Anterior cingulate cortex (tissue), 58 donors: ENCODE results near the gene GNG7.
"Not testable (repeated sequence)": the region's sequence is repeated elsewhere in the genome, so short reads cannot be mapped to it uniquely, and the experiment has no call there.

Experiments used
- DNase-seq, 58 donors: peaks; one replicate each; lab custom pipeline; 2025; lab: John Stamatoyannopoulos, UW

Gene GNG7

DNA sequence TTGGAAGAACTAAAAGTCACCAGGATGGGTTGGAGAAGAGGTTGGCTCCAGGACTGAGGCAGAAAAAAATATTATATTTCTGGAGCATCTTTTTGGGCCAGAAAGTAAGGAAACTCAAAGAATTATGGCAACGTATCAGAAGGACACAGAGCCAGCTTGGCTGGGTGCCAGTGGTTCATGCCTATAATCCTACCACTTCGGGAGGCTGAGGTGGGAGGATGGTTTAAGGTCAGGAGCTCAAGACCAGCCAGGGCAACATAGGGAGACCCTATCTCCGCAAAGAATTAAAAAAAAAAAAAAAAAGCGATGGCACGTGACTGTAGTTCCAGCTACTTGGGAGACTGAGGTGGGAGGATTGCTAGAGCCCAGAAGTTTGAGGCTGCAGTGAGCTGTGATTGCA lies 118.5 kb downstream of the GNG7 start:
- DNase-seq: no peak

GRCh38 chr19:2582984-2583956 lies 119.2 kb downstream of the GNG7 start:
- no peak for DNase-seq

GRCh38 chr19:2580396-2580795 lies 122.1 kb downstream of the GNG7 start:
- DNase-seq: not testable (repeated sequence)

DNA sequence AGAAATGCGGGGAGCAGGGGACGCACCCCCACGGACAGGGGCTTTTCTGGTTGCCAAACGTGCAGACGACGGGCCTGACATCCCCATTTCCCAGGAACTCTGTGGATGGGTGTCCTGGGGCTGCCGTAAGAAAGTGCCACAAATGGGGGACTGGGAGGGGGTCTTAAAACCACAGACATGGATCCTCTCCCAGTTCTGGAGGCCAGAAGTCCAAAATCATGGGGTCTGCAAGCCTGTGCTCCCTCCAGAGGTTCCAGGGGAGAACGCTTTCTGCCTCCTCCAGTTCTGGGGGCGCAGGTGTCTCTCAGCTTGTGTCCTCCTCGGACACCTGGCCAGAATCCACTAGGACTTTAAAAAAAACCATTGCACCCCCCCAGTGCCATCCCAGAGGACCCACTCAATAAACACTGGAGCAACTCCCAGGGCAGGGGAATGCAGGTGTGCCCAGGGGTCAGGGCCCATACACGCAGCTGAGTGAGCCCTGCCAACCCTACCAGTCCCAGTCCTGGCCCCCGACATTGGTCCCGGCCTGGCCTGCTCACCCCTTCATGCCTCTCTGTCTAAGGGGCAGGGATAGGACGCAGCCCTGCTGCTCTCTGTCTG lies 122.7 kb downstream of the GNG7 start:
- no peak for DNase-seq

DNA sequence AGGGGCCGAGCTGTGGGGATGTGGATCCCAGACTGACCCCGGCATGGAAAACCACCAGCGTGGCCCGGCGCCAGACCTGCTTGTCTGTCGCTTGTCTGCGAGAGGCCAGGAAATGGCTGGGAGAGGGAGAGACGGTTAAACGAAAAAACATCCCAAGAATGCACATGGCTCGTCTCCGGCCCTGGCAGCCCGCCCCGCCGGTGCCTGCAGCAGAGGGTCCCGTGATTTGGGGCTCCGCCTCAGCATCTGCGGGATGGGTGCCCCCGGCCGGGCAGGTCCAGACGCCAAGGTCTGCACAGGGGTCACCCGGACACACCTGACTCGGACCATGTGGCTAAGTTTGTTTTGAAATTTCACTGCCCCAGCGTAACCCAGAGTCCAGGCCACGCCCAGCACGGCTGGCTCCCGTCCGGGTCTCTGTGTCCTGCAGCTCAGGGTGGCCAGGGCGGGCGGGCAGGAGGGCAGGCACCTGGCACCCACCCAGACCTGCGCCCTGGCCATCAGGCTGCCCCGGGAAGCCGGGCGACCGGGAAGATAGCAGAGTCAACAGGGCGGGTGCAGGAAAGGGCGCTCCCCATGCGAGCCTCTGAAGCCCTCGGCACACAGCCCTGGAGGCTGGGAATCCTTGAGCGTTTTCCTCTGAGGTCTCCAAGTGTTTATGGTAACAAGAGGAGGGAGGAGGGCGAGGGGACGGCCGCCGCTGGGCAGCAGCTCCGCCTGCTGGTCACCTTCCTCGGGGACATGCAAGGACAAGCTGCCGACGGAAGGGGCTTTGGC lies 123.4 kb downstream of the GNG7 start:
- DNase-seq: peak in 54 of 58 donors; percentile 16 to 84 (median 62)

DNA sequence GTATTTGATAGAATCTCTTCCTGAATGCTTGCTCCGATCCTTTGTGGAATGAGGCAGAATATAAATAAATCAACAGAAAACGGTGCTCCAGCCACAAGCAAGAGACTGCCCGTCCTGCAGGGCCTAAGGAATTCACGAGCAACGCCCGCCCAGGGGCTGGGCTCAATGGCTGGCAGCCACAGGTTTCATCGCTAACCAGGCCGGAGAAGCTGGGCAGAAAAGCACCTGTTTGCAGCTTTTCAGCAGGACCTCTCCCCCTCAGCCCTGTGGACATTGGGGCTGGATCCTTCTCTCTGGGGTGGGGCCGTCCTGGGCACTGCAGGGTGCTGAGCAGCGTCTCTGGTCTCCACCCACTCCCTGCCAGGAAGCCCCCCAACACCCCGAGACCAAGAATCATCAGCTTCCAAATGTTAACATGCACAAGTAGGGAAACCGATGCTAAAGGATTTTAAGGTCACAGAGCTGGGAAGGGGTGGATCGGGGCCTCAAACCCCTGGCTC lies 124.1 kb downstream of the GNG7 start:
- DNase-seq: no peak

- no peak for DNase-seq
Measured at GRCh38 chr19:2577722-2578335, 124.7 kb downstream of the GNG7 start.

GRCh38 chr19:2575734-2576481 lies 126.6 kb downstream of the GNG7 start:
- DNase-seq: no peak

DNA sequence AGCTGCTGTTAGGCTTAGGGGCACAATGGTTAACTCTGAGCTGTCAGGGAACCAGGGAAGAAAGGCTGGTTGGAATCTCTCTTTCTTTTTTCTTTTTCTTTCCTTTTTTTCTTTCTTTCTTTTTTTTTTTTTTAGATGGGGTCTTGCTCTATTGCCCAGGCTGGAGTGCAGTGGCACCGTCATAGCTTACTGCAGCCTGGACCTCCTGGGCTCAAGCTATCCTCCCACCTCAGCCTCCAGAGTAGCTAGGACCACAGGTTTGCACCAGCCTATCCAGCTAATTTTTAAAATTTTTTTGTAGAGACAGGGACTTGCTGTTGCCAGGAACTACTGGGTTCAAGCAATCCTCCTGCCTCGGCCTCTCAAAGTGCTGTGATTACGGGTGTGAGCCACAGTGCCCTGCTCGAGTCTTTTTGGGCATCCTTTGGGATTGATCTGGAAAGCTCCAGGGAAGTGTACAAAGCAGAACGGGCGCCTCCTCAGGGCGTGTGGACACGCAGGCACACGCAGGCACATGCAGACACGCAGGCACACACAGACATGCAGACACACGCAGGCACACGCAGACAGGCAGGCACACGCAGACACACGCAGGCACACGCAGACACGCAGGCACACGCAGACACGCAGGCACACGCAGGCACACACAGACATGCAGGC lies 127.4 kb downstream of the GNG7 start:
- DNase-seq: no peak

- no peak for DNase-seq
Measured at GRCh38 chr19:2574478-2574931, 128.0 kb downstream of the GNG7 start.

DNA sequence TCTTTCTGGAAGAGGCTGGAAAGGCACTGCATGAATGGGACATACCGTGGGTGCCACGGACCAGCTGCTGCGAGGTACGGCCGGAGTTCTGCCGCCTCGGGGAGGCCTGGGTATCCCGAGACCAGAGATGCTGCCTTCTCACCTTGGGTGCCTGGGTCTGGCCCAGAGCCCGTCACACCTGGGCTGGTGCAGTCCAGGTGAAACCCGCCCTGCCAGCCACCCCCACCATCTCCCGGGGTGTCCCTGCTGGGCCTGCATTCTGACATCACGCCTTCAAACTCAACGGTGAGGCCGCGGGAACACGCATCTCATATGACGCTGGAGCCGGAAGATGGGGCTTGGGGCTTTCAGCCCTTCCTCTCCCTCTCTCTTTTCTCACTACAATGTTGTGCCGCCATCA lies 128.6 kb downstream of the GNG7 start:
- DNase-seq: no peak

- DNase-seq: not testable (repeated sequence)
Measured at GRCh38 chr19:2572152-2572551, 130.3 kb downstream of the GNG7 start.

- no peak for DNase-seq
Measured at GRCh38 chr19:2569596-2570465, 132.7 kb downstream of the GNG7 start.

DNA sequence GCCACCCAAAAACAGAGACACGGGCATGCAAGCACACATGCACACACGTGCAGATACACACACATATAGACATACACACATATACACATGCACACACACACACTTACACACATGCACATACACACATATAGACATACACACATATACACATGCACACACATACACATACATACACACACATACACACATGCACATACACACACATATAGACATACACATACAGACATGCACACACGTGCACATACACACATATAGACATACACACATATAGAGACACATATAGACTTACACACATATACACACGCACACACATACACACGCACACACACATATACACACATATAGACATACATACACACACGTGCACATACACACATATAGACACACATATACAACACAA lies 134.5 kb downstream of the GNG7 start:
- DNase-seq: no peak

DNA sequence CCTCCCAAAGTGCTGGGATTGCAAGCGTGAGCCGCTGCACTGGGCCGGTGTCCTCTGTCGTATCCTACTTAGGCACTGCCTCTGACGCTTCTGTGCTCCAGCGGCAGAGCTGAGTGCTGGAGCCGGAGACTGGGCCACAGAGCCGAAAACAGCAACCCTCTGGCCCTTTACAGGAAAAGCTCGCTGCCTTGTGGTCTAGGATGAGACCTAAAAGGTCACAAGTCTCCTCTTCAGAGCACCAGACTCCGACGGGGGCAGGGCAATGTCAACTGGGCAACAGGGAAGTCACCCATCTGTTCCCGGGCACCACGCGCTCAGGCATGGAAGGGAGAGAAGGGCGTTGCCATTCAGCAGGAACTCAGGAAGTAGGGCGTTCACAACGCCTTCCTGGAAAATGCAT lies 134.9 kb downstream of the GNG7 start:
- peak in 2 of 58 donors; percentile 16 for DNase-seq

DNA sequence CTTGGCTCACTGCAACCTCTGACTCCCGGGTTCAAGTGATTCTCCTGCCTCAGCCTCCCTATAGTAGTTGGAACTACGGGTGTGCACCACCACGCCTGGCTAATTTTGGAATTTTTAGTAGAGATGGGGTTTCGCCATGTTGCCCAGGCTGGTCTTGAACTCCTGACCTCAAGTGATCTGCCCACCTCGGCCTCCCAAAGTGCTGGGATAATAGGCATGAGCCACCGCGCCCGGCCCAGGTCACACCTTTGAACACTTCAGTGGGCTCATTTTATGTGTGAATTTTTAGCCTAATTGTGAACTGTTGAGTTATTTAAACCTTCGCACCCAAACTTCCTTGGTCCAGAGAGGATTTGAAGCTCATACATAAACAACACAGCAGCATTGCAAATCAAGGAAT lies 138.9 kb downstream of the GNG7 start:
- not testable (repeated sequence) for DNase-seq

DNA sequence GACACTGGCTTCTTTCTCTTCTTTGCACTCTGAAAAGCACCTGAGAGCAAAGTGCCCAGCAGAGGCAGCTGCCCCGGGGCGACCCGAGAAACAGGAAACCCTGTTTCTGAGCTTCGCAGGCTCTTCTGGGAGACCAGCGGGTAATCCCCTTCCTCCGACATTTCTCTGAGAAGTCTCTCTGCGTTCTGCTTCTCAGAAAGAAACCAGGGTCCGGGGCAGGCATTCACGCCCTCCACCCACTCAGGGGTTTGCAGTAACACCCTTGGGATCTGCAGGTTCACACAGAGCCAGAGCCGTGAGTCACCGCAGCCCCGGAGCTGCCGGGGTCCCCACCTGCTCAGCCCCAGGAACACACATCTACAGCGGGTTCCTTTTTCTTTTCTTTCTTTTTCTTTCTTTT lies 140.6 kb downstream of the GNG7 start:
- no peak for DNase-seq

- no peak for DNase-seq
Measured at GRCh38 chr19:2561221-2561620, 141.3 kb downstream of the GNG7 start.
